Peyer's patch (tissue), 4 donors: ENCODE data around the gene CLMN. TPM values are rescaled to one million over a fixed set of nuclear protein-coding genes. Genes with fewer than 3 reads are reported as not detected.

Experiments
- DNase-seq, 3 donors: peaks; one replicate each; pipeline ENCODE4 v3.0.0-alpha.2; 2017 to 2019
- H3K27ac ChIP-seq, 4 donors: fragments of 200-600 bp; sonication (generic); one replicate each; pipeline ENCODE4 v1.5.1; 2016 to 2019
- H3K27me3 ChIP-seq, 2 donors: fragments of 200-600 bp; sonication (generic); one replicate each; pipeline ENCODE4 v1.5.1; 2019
- H3K36me3 ChIP-seq, 3 donors: fragments of 200-600 bp; sonication (generic); one replicate each; pipeline ENCODE4 v1.5.1; 2016 to 2019
- H3K4me1 ChIP-seq, 4 donors: fragments of 200-600 bp; sonication (generic); one replicate each; pipeline ENCODE4 v1.5.1; 2016 to 2019
- H3K4me3 ChIP-seq, 4 donors: fragments of 200-600 bp; sonication (generic); 1 replicate in 3 of 4; 2 replicates in 1 of 4; pipeline ENCODE4 v1.5.1; 2016 to 2019; ENCODE audit warnings: mild to moderate bottlenecking in 1 of 4
- H3K9me3 ChIP-seq, 4 donors: fragments of 200-600 bp; sonication (generic); one replicate each; pipeline ENCODE4 v1.5.1; 2016 to 2019; ENCODE audit warnings: mild to moderate bottlenecking in 1 of 4
- POLR2A ChIP-seq, 2 donors: fragments of 450-650 bp; IDR thresholded peaks; one replicate each; pipeline ENCODE4 v1.5.1; 2017; ENCODE audit warnings: antibody characterized with exemption in 2 of 2, mild to moderate bottlenecking in 2 of 2, moderate library complexity in 2 of 2
- total RNA-seq, 4 donors: library from RNA; depleted of rRNA; stranded (reverse); fragments of >200 nt; gene quantifications; one replicate each; pipeline ENCODE4 v1.1.0, GENCODE V29; 2016
- TF ChIP-seq, protein P1 (sequence below), 6 experiments: fragments of 450-650 bp in 4 of 6; fragments of 200-600 bp in 2 of 6; sonication (generic) in 1 of 6; IDR thresholded peaks; one replicate each; pipeline ENCODE4 v1.5.1; 2017 to 2019; ENCODE audit warnings: antibody characterized with exemption in 6 of 6, mild to moderate bottlenecking in 3 of 6, moderate library complexity in 1 of 6

Gene CLMN
- total RNA-seq, 4 donors from 2014 or later: 18.7 to 38.8 (median 36.4) TPM

- Histone ChIP-seq H3K4me1 (no peaks in the 10 kb centered on the region), H3K4me3 (no peak overlapping the region), H3K36me3 (peaks cover 0 to 7% (median 0%) of the 10 kb centered on the region in 3 donors), H3K27ac (no peak overlapping the region), H3K9me3 (no peaks in the 10 kb centered on the region), H3K27me3 (no peaks in the 10 kb centered on the region)
- TF ChIP-seq POLR2A (IDR thresholded peaks at IDR 0.05): no peak
- no peak for DNase-seq
These were observed 101.7 kb downstream of the CLMN start for GRCh38 chr14:95218006-95218405.

GRCh38 chr14:95217391-95217900, 102.3 kb downstream of the CLMN start:
- H3K27ac ChIP-seq: no peak overlapping the region
- no peaks in the 10 kb centered on the region for H3K27me3 ChIP-seq
- H3K4me1 ChIP-seq: no peaks in the 10 kb centered on the region
- H3K4me3 ChIP-seq: no peak overlapping the region
- TF ChIP-seq, protein P1, sequence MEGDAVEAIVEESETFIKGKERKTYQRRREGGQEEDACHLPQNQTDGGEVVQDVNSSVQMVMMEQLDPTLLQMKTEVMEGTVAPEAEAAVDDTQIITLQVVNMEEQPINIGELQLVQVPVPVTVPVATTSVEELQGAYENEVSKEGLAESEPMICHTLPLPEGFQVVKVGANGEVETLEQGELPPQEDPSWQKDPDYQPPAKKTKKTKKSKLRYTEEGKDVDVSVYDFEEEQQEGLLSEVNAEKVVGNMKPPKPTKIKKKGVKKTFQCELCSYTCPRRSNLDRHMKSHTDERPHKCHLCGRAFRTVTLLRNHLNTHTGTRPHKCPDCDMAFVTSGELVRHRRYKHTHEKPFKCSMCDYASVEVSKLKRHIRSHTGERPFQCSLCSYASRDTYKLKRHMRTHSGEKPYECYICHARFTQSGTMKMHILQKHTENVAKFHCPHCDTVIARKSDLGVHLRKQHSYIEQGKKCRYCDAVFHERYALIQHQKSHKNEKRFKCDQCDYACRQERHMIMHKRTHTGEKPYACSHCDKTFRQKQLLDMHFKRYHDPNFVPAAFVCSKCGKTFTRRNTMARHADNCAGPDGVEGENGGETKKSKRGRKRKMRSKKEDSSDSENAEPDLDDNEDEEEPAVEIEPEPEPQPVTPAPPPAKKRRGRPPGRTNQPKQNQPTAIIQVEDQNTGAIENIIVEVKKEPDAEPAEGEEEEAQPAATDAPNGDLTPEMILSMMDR (IDR thresholded peaks at IDR 0.05): no peak
- peaks cover 0 to 7% (median 0%) of the 10 kb centered on the region in 3 donors for H3K36me3 ChIP-seq
- DNase-seq: no peak
- no peaks in the 10 kb centered on the region for H3K9me3 ChIP-seq

- no peaks in the 10 kb centered on the region for H3K9me3 ChIP-seq
- H3K4me1 ChIP-seq: no peaks in the 10 kb centered on the region
- TF ChIP-seq POLR2A (IDR thresholded peaks at IDR 0.05): no peak
- TF ChIP-seq, protein P1 (IDR thresholded peaks at IDR 0.05): no peak
- no peak for DNase-seq
- H3K27ac ChIP-seq: no peak overlapping the region
- no peak overlapping the region for H3K4me3 ChIP-seq
- peaks cover 0 to 7% (median 0%) of the 10 kb centered on the region in 3 donors for H3K36me3 ChIP-seq
- H3K27me3 ChIP-seq: no peaks in the 10 kb centered on the region
These were observed 103.7 kb downstream of the CLMN start for GRCh38 chr14:95216008-95216407.

DNA sequence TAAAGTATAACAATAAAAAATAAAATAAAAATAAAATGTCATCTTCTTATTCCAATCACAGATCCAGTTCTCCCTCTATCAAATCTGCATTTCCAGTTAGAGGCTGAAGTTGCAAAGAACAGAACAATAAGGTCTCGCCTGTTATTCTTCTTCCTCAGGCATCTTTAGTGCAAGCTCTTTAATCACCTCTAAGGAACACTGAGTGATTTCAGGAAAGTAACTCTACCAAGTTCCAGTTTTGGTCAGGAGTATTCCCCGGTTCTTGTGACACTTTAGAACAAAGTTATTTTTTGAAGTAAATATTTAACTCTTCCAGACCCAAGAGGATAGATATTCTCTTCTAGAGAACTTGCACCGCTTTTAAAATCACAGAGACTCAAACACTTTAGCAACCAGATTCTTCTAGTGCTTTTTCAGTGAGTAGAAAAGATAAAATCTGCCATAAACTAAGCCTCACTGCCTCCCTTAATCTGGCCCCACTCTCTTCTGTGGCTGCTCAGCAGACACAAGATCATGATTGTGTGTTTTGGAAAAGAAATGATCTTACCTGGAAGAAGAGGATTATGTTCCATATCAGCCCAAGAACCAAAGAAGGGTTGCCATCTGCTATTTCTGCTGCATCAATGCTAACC, 104.5 kb downstream of the CLMN start:
- H3K4me3 ChIP-seq: no peak overlapping the region
- H3K4me1 ChIP-seq: no peaks in the 10 kb centered on the region
- no peaks in the 10 kb centered on the region for H3K27me3 ChIP-seq
- no peaks in the 10 kb centered on the region for H3K36me3 ChIP-seq
- H3K9me3 ChIP-seq: no peaks in the 10 kb centered on the region
- H3K27ac ChIP-seq: no peak overlapping the region
- DNase-seq: no peak
- TF ChIP-seq, protein P1 (IDR thresholded peaks at IDR 0.05): no peak
- no peak for TF ChIP-seq POLR2A (IDR thresholded peaks at IDR 0.05)

DNA sequence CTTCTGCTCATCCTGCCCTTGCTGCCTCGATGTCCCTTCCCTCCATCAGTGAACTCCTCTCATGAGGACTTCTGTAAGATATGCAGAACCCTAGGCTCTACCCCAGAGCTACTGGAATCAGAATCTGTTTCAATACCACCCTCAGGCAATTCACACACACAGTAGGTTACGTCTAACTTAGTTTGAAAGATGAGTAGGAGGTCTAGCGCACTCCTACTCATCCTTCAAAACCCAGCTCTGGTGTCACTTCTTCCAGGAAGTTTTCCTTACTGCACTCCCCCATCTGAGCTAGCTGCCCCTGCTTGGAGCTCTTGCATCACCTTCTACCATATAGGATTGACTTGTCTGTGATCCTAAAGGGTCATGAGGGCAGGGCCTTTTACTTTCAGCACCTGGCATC, 105.9 kb downstream of the CLMN start:
- no peak for DNase-seq
- Histone ChIP-seq H3K27ac (no peak overlapping the region), H3K27me3 (no peaks in the 10 kb centered on the region), H3K4me3 (no peak overlapping the region), H3K4me1 (no peaks in the 10 kb centered on the region), H3K36me3 (no peaks in the 10 kb centered on the region), H3K9me3 (no peaks in the 10 kb centered on the region)
- TF ChIP-seq, protein P1 (IDR thresholded peaks at IDR 0.05): no peak
- TF ChIP-seq POLR2A (IDR thresholded peaks at IDR 0.05): no peak

DNA sequence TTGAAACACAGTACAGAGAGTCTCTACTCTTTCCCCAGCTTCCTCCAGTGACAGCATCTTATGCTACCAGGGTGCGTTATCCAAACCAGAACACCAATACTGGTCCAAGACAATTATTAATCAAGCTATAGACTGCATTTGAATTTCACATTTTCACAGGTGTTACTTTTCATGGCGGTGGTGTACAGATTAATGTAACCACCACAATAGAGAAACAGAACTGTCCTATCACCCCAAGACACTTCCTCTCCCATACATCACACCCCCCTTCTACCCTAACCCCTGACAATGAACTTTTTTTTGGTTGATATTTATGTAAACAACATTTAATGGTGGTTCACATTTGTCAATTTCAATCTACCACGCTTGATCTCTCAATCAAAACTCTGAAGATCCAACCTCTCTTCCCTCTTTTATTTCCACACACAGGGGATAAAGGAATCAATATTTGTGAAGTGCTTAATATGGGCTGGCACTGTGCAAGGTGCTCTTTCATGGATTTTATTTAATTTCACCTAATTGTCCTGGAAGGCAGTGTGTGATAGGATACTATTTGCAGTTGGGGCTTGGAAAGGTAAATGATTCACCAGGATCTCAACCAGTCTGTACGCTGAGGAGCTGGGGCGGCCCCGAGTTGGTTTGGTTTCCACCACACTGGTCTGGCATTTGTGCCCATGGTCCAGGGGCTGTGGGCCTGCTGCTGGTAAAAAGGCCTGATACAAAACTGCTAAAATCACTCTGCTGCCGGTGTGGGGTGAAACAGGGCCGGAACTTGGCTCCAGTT, 107.8 kb downstream of the CLMN start:
- Histone ChIP-seq H3K9me3 (no peaks in the 10 kb centered on the region), H3K4me3 (no peak overlapping the region), H3K36me3 (no peaks in the 10 kb centered on the region), H3K27ac (no peak overlapping the region), H3K4me1 (no peaks in the 10 kb centered on the region), H3K27me3 (no peaks in the 10 kb centered on the region)
- TF ChIP-seq, protein P1 (IDR thresholded peaks at IDR 0.05): no peak
- no peak for TF ChIP-seq POLR2A (IDR thresholded peaks at IDR 0.05)
- no peak for DNase-seq
